Testis (tissue), 2 donors: ENCODE measurements around the gene CAMTA1.

Experiments used
- CTCF ChIP-seq, 3 experiments: fragments of 450-650 bp in 2 of 3; fragments of 200-600 bp in 1 of 3; sonication (generic) in 1 of 3; IDR thresholded peaks; one replicate each; pipeline ENCODE4 v1.5.1; 2016 to 2019; ENCODE audit warnings: antibody characterized with exemption in 3 of 3, mild to moderate bottlenecking in 2 of 3, moderate library complexity in 1 of 3
- POLR2A ChIP-seq: fragments of 450-650 bp; IDR thresholded peaks from one replicate; pipeline ENCODE4 v1.6.1; 2017; ENCODE audit warnings: antibody characterized with exemption, mild to moderate bottlenecking, moderate library complexity

- no peak for TF ChIP-seq CTCF (IDR thresholded peaks at IDR 0.05)
- TF ChIP-seq POLR2A: no peak
Measured at GRCh38 chr1:7771823-7772299, 986.6 kb downstream of the CAMTA1 start.
